Memory B cell (primary cell): ENCODE measurements around the gene GNAI3.

Experiments
- ATAC-seq: fragments of 150-1000 bp; cut with Tn5 transposase; 2 replicates; pipeline ENCODE4 v1.10.0; 2021; ENCODE audit warnings: low read depth, mild to moderate bottlenecking, moderate library complexity
- DNase-seq, 2 donors: peaks; one replicate each; pipeline ENCODE4 v3.0.0; 2022; ENCODE audit warnings: low spot score in 2 of 2
- H3K27ac Mint-ChIP-seq: one replicate; pipeline ENCODE4 v1.8.0; 2022; ENCODE audit warnings: mild to moderate bottlenecking, moderate library complexity, mixed read lengths
- H3K27me3 Mint-ChIP-seq: one replicate; pipeline ENCODE4 v1.8.0; 2022; ENCODE audit warnings: mixed read lengths
- H3K36me3 Mint-ChIP-seq: one replicate; pipeline ENCODE4 v1.8.0; 2022; ENCODE audit warnings: mild to moderate bottlenecking, mixed read lengths
- H3K4me1 Mint-ChIP-seq: one replicate; pipeline ENCODE4 v1.8.0; 2022; ENCODE audit warnings: mixed read lengths
- H3K4me3 Mint-ChIP-seq: one replicate; pipeline ENCODE4 v1.8.0; 2022; ENCODE audit warnings: mild to moderate bottlenecking, moderate library complexity, mixed read lengths
- H3K9me3 Mint-ChIP-seq: one replicate; pipeline ENCODE4 v1.8.0; 2022; ENCODE audit warnings: mixed read lengths

The GNAI3 gene

GRCh38 chr1:109547463-109548320 is 723 bp upstream of the GNAI3 start:
- H3K36me3 Mint-ChIP-seq, result peaks cover 1% of the 10 kb centered on the region
- peaks cover 26% of the 10 kb centered on the region for H3K4me1 Mint-ChIP-seq
- H3K27ac Mint-ChIP-seq, result peak overlapping the region; percentile 97
- H3K9me3 Mint-ChIP-seq, result no peaks in the 10 kb centered on the region
- ATAC-seq, result no peak
- H3K4me3 Mint-ChIP-seq, result peak overlapping the region; percentile 96
- H3K27me3 Mint-ChIP-seq, result peaks cover 2% of the 10 kb centered on the region
- no peak for DNase-seq

DNA sequence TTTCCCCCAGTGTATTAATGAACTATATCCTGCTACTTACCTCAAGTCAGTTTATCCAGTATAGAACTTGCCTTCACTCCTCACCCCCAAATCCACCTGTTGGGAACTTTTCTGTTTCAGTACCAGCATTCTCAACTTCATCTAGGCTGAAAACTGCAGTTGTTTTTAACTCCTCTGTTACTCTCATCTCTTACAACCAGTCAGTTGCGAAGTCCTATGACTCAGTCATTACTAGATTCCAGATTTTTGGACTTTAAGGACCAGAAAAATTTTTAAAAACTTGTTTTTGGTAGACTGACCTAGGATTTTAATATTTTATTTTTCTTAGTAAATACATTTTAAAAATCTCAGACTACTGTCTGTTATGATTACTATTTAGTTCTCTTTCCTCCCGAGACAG is 8.1 kb downstream of the GNAI3 start:
- DNase-seq, result no peak
- Mint-ChIP-seq H3K27ac (no peak overlapping the region), H3K9me3 (no peaks in the 10 kb centered on the region), H3K4me3 (no peak overlapping the region), H3K36me3 (peaks cover 14% of the 10 kb centered on the region), H3K27me3 (no peaks in the 10 kb centered on the region), H3K4me1 (peaks cover 52% of the 10 kb centered on the region)
- ATAC-seq, result no peak

GRCh38 chr1:109557520-109557919 is 9.1 kb downstream of the GNAI3 start:
- peaks cover 54% of the 10 kb centered on the region for H3K4me1 Mint-ChIP-seq
- peak overlapping the region; percentile 38 for H3K27ac Mint-ChIP-seq
- H3K4me3 Mint-ChIP-seq, result no peak overlapping the region
- ATAC-seq, result no peak
- no peaks in the 10 kb centered on the region for H3K27me3 Mint-ChIP-seq
- H3K36me3 Mint-ChIP-seq, result peaks cover 14% of the 10 kb centered on the region
- H3K9me3 Mint-ChIP-seq, result no peaks in the 10 kb centered on the region
- DNase-seq, result no peak

DNA sequence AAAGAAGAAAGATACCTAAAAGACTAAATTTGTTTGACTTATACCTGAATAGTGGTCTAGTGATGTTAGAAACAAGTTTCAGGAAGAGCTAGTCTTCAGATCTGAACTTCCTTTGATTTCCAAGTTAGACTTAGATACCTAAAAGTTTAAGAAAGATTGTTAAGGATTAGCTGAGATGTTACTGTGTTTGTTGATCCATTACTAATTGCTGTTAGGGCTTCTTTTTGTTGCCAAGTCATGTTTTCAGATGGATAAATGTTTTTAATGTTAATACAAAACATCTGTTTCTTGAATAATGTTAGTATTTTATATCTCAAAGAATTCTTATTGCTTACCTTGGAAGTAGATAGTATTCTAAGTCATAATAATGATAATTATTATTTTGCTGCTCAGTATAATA is 11.6 kb downstream of the GNAI3 start:
- peaks cover 47% of the 10 kb centered on the region for H3K4me1 Mint-ChIP-seq

GRCh38 chr1:109564194-109564878 is 15.9 kb downstream of the GNAI3 start:
- ATAC-seq, result no peak
- H3K4me3 Mint-ChIP-seq, result no peak overlapping the region
- H3K9me3 Mint-ChIP-seq, result no peaks in the 10 kb centered on the region
- DNase-seq, result no peak
- peak overlapping the region; percentile 39 for H3K27ac Mint-ChIP-seq
- H3K4me1 Mint-ChIP-seq, result peaks cover 41% of the 10 kb centered on the region
- peaks cover 2% of the 10 kb centered on the region for H3K36me3 Mint-ChIP-seq
- no peaks in the 10 kb centered on the region for H3K27me3 Mint-ChIP-seq

More for the DNA sequence above, 11.6 kb downstream of the GNAI3 start:
- Mint-ChIP-seq H3K36me3 (peaks cover 8% of the 10 kb centered on the region), H3K9me3 (no peaks in the 10 kb centered on the region), H3K4me3 (no peak overlapping the region), H3K27me3 (no peaks in the 10 kb centered on the region), H3K27ac (peak overlapping the region; percentile 50)
- no peak for ATAC-seq
- DNase-seq, result no peak

GRCh38 chr1:109565241-109565640 is 16.8 kb downstream of the GNAI3 start:
- H3K4me3 Mint-ChIP-seq, result no peak overlapping the region
- no peaks in the 10 kb centered on the region for H3K9me3 Mint-ChIP-seq
- H3K27ac Mint-ChIP-seq, result no peak overlapping the region

DNA sequence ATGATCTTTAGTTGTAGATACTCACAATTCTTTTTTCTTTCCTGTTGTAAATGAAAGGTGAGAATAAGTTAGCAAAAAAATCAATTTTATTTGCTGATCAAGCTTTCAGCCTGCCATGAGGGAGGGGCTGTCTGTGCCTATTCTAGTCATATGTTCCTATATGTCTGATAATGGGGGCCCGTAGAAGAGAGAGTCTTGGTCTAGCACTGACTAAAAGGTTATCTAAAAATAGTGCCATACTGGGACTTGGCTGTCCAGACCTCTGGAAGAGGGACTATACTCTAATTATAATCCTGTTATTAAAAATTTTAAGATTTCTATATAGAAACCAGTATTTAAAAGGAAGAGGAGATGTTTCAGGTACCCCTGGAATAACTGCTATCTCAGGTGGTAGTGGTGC is 18.6 kb downstream of the GNAI3 start:
- DNase-seq, result no peak
- Mint-ChIP-seq H3K4me3 (no peak overlapping the region), H3K27me3 (no peaks in the 10 kb centered on the region), H3K9me3 (no peaks in the 10 kb centered on the region), H3K4me1 (peaks cover 25% of the 10 kb centered on the region), H3K27ac (peak overlapping the region; percentile 71), H3K36me3 (peaks cover 2% of the 10 kb centered on the region)
- no peak for ATAC-seq

More at GRCh38 chr1:109565241-109565640, 16.8 kb downstream of the GNAI3 start:
- ATAC-seq (no peak), DNase-seq (no peak)
- Mint-ChIP-seq H3K36me3 (peaks cover 2% of the 10 kb centered on the region), H3K4me1 (peaks cover 35% of the 10 kb centered on the region), H3K27me3 (no peaks in the 10 kb centered on the region)

- peaks cover 33% of the 10 kb centered on the region for H3K4me1 Mint-ChIP-seq
- no peak for ATAC-seq
- no peaks in the 10 kb centered on the region for H3K9me3 Mint-ChIP-seq
- H3K27ac Mint-ChIP-seq, result peak overlapping the region; percentile 71
- no peaks in the 10 kb centered on the region for H3K27me3 Mint-ChIP-seq
- peaks cover 2% of the 10 kb centered on the region for H3K36me3 Mint-ChIP-seq
- no peak overlapping the region for H3K4me3 Mint-ChIP-seq
- DNase-seq, result no peak
Observed at GRCh38 chr1:109567877-109568672, 19.7 kb downstream of the GNAI3 start.

- Mint-ChIP-seq H3K36me3 (peaks cover 2% of the 10 kb centered on the region), H3K9me3 (no peaks in the 10 kb centered on the region), H3K4me1 (peaks cover 27% of the 10 kb centered on the region), H3K27me3 (no peaks in the 10 kb centered on the region), H3K27ac (no peak overlapping the region), H3K4me3 (no peak overlapping the region)
- ATAC-seq (no peak), DNase-seq (no peak)
Observed at GRCh38 chr1:109569323-109569722, 20.9 kb downstream of the GNAI3 start.

DNA sequence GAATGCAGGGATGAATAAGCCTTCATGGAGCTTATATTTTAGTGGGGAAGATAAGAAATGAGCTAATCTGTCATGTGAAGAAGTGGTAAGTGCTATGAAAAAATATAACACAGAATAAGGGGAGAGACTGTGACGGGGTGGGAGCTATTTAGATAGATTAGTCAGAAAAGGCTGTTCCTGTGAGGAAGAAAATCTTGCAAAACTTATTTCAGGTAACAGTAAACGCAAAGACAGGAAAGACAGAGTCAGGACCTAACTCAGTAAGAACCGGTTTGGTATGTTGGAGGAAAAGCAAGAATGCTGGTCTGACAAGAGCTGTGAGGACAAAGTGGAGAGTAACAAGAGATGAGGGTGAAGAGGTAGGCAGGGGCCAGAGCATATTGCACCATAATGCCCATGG is 22.0 kb downstream of the GNAI3 start:
- peaks cover 3% of the 10 kb centered on the region for H3K36me3 Mint-ChIP-seq
- no peaks in the 10 kb centered on the region for H3K9me3 Mint-ChIP-seq
- H3K27me3 Mint-ChIP-seq, result no peaks in the 10 kb centered on the region
- H3K4me1 Mint-ChIP-seq, result peaks cover 24% of the 10 kb centered on the region
- DNase-seq (no peak), ATAC-seq (no peak)
- H3K4me3 Mint-ChIP-seq, result no peak overlapping the region
- H3K27ac Mint-ChIP-seq, result no peak overlapping the region

- Mint-ChIP-seq H3K4me3 (no peak overlapping the region), H3K36me3 (peaks cover 8% of the 10 kb centered on the region), H3K9me3 (no peaks in the 10 kb centered on the region), H3K4me1 (peaks cover 11% of the 10 kb centered on the region), H3K27ac (no peak overlapping the region), H3K27me3 (no peaks in the 10 kb centered on the region)
- peak; percentile 59 for ATAC-seq
- no peak for DNase-seq
Observed at GRCh38 chr1:109573785-109574184, 25.4 kb downstream of the GNAI3 start.

GRCh38 chr1:109578947-109579443 is 30.6 kb downstream of the GNAI3 start:
- H3K36me3 Mint-ChIP-seq, result peaks cover 25% of the 10 kb centered on the region
- H3K4me3 Mint-ChIP-seq, result no peak overlapping the region
- H3K27ac Mint-ChIP-seq, result no peak overlapping the region
- ATAC-seq (no peak), DNase-seq (no peak)
- H3K27me3 Mint-ChIP-seq, result no peaks in the 10 kb centered on the region
- H3K9me3 Mint-ChIP-seq, result no peaks in the 10 kb centered on the region
- peaks cover 2% of the 10 kb centered on the region for H3K4me1 Mint-ChIP-seq

DNA sequence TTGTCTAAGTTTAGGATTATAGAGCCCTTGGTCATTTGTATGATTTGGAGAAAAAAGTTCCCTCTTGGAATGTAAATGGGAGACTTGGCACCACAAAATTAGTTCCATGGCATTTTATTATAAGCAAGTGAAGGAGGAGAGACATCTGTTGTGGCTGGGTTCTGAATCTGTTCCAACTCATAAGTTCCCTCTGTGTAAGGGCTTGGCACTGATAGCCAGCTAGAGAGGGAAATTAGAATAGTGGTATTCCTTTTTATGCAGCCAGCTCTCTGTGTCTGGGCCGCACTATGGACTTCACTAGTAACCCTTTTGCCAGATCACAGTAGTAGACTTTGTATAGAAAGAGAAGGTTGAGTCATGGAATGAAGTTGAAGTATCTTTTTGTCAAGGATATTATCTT is 31.1 kb downstream of the GNAI3 start:
- Mint-ChIP-seq H3K27me3 (no peaks in the 10 kb centered on the region), H3K9me3 (no peaks in the 10 kb centered on the region), H3K36me3 (peaks cover 27% of the 10 kb centered on the region), H3K27ac (peak overlapping the region; percentile 24), H3K4me3 (no peak overlapping the region), H3K4me1 (peaks cover 2% of the 10 kb centered on the region)
- DNase-seq (no peak), ATAC-seq (no peak)

DNA sequence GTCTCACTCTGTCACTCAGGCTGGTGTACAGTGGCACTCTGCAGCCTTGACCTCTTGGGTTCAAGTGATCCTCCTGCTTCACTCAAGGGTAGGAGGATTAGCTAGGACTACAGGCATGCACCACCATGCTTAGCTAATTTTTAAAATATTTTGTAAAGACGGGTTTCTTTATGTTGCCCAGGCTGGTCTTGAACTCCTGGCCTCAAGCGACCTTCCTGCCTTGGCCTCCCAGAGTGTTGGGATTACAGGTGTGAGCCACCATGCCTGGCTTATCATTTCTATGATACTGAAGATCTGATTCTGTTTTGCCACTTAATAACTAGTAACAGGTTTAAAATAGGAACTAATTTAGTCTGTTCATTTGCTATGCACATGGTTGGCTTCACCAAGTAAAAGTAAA is 33.6 kb downstream of the GNAI3 start:
- Mint-ChIP-seq H3K36me3 (peaks cover 37% of the 10 kb centered on the region), H3K9me3 (no peaks in the 10 kb centered on the region), H3K4me1 (no peaks in the 10 kb centered on the region), H3K4me3 (no peak overlapping the region), H3K27ac (no peak overlapping the region), H3K27me3 (no peaks in the 10 kb centered on the region)
- no peak for DNase-seq
- no peak for ATAC-seq
